GM19099 (cell line): ENCODE measurements around the gene PJVK.

ENCODE experiments used
- POLR2A ChIP-seq: IDR thresholded peaks from 3 replicates; pipeline ENCODE4 v1.6.1; 2011; ENCODE audit warnings: low read depth; ENCODE audit not compliant: insufficient read length; ENCODE audit errors: extremely low read depth

Gene PJVK

DNA sequence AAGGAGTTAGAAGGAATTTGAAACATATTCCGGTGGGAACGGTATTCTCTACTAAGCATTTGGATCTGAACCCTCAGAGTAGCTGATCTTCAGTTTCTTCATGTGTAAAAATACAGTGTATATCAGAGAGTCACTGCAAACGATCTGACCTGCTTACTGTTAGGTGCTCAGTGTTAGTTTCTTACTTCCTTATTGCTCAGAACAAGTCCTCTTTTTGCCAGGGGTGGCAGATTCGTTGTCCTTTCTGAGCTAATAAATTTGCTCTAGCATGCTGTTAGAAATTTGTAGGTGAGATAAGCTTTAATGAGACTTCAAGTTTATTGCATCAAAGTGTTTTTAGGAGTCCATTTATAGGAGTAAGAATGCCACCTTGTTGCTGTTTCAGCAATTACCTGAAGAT, 44.9 kb downstream of the PJVK start:
- no peak for TF ChIP-seq POLR2A

DNA sequence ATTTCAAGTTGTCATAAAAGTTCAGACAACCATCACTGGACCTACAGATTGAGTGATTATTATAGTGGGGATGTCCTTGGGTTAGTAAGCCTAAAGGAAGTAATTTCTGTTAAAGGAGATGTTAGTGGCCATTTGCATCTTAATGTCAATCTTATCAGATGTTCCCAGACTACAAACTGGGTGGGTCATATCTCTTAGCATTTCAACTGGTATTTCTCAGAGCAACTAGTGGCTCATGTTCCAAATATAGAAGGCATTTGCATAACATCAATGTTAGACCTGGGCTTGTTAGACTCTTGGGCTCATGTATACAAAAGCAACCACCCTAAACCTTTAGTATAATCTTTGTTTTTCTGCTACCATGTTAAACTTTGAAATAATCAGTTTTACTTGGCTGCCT, 47.0 kb downstream of the PJVK start:
- TF ChIP-seq POLR2A: no peak

DNA sequence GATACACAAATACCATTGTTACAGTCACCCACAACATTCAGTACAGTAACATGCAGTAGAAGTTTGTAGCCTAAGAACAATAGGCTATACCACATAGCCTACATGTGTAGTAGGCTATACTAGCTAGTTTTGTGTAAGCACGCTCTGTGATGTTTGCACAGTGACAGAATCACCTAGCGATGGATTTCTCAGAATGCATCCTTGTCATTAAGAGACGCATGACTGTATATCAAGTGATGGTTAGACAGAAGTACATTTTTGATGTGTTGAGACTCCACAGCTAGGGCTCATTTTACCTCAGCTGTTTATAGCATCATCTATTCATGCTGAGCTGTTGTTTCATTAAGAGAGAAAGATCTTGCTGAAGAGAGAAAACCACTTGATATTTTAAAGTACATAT, 48.5 kb downstream of the PJVK start:
- TF ChIP-seq POLR2A: no peak

DNA sequence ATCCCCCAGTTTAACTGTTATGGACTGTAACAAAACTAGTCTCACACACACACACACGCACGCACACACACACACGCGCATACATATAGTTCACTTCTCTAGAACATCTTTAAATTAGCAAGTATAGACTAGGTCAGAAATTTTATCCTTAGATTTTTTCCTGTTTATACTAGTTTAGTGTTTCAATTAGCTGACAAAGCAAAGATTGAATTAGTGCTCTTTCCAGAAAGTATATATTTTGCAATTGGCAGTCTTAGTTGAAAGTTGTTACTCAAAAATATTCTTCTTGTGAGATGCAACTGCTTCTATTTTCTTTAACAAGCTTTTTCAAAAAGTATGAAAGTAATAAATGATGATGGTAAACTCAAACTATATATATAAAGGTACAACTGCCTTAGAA, 51.6 kb downstream of the PJVK start:
- TF ChIP-seq POLR2A: no peak

DNA sequence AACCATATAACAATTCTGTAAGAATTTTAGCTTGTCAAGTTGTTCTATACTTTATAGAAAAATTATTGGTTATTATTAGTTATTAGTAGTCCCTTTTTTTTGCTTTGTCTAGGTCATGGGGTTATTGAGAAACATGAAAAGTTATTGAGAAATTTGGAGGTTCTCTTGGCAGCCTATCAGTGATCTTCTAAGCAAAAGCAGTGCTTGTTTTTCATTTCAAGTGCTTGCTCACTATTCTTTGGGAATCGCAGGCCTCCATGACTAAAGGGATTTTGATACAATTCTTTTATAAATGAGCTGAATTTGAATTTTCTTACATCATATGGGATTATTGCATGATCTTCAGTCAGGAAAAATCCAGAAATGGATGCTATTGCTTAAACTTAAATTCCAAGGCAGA, 54.9 kb downstream of the PJVK start:
- no peak for TF ChIP-seq POLR2A

DNA sequence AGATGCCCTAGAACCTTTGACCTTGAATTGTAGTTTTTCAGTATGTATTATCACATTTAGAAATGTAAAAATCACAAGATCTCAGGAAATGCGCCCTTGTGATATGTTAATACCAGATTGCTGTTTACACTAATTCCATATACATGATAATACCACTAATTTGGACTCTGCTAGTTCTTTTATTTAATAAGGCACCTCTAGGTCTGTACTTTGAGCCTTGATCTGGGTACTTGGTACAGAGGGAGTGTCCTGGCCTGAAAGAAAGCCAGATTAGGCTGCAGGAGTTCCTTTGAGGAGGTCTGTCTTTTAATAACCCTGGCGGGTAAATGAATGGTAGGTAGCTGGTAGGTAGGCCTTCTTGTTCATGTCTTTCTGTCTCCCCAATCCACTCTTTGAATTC, 55.3 kb downstream of the PJVK start:
- no peak for TF ChIP-seq POLR2A

DNA sequence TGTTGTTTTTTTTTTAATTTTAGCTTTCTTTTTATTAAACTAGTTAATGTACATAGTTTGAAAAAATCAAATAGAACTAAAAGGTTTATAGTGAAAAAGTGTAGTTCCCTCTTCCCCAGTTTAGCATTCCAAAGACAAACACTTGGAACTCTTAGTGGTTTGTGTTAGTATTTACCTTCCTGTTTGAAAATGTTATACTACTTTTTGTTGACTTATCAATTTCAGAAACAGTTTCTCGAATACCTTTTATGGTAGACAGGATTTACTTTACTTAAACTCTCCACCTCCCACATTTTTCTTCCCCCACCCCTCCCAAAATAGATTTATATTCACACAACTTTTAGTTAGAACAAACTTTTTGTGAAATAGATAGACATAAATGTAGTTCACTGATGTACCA, 55.8 kb downstream of the PJVK start:
- no peak for TF ChIP-seq POLR2A

DNA sequence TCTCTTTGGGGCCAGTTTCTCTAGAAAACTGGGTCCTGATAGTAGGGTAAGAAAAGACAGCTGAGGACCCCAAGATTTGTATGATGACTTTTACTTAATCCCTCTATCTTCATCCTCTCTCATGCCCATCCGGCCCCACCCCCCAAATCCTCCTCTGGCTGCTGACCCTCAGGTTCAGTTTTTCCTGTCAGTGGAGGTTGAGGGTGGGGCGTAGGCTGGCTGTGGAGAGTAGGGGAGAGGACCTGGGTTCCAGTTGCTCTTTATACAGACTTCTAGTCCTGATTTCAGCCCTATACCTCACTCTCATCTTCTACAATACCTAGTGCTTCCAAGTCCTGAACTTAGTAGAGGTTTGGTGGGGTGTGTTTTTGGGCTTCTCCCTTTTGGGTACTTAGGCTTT, 57.5 kb downstream of the PJVK start:
- TF ChIP-seq POLR2A: no peak

DNA sequence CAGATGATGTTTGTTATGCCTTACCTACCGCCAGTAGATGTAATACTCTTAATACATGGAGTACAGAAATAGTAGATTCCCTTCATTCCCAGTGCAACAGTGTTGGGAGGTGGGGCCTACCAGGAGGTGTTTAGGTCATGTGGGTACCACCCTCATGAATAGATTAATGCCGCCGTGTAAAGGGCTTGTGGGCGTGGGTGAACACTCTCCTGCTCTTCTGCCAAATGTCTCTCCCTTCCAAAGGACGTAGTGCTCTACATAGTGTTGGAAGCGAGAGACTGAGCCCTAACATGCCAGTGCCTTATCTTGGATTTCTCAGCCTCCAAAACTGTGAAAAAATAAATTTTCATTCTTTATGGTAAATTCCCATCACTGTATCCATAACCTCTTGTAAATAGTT, 59.2 kb downstream of the PJVK start:
- TF ChIP-seq POLR2A: no peak
